Measurements from ENCODE around the gene ANKLE2.
"Not testable (repeated sequence)": the region's sequence is repeated elsewhere in the genome, so short reads cannot be mapped to it uniquely, and the experiment has no call there.

Gene ANKLE2

GRCh38 chr12:132779781-132780353 lies 18.2 kb upstream of the ANKLE2 start:
- no peak for TF ChIP-seq CTCF (conservative IDR thresholded peaks at IDR 0.05; ENCODE audit: low read depth, low read length)
- no peak for DNase-seq (ENCODE audit: low read depth)
- no peak overlapping the region for H3K4me3 ChIP-seq (ENCODE audit: low read depth, low read length)

- no peak for TF ChIP-seq CTCF (conservative IDR thresholded peaks at IDR 0.05; ENCODE audit: low read depth, low read length)
- no peak overlapping the region for H3K4me3 ChIP-seq (ENCODE audit: low read depth, low read length)
- DNase-seq (ENCODE audit: low read depth): no peak
Measured at GRCh38 chr12:132777614-132778013, 16.0 kb upstream of the ANKLE2 start.

GRCh38 chr12:132776816-132777568 lies 15.4 kb upstream of the ANKLE2 start:
- TF ChIP-seq CTCF (conservative IDR thresholded peaks at IDR 0.05; ENCODE audit: low read depth, low read length): no peak
- DNase-seq (ENCODE audit: low read depth): peak; percentile 92
- no peak overlapping the region for H3K4me3 ChIP-seq (ENCODE audit: low read depth, low read length)

GRCh38 chr12:132776230-132776625 lies 14.6 kb upstream of the ANKLE2 start:
- H3K4me3 ChIP-seq (ENCODE audit: low read depth, low read length); DNase-seq (ENCODE audit: low read depth): not testable (repeated sequence)

DNA sequence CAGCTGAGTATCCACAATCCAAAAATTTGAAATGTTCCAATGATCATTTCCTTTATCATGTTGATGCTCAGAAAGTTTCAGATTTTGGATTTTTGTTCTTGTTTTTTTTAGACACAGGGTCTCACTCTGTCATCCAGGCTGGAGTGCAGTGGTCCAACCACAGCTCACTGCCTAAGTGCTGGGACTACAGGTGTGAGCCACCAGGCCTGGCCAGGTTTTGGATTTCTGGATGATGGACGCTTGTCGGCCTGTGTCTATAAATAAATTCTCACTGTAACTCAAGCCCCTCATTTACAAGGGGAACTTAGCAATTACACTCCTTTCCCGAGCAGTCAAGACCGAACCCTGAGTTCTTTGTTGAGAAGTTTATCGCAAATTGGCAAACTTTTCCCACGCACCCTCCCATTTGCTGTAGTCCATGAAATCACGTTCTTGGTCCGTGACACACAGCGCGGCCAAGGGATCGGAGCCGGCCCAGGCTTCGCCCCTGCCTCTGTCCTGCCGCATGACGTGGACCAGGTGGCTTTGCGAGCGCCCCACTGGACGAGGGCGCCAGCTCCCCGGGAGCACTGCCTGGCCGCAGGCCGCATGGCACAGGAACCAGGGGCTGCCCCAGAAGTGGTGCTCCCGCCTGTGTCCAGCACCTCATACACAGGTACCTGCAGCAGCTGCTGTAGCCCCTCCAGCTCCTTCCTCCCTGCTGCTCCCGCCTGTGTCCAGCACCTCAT lies 14.0 kb upstream of the ANKLE2 start:
- TF ChIP-seq CTCF (conservative IDR thresholded peaks at IDR 0.05; ENCODE audit: low read depth, low read length): no peak
- DNase-seq (ENCODE audit: low read depth): no peak
- H3K4me3 ChIP-seq (ENCODE audit: low read depth, low read length): no peak overlapping the region

DNA sequence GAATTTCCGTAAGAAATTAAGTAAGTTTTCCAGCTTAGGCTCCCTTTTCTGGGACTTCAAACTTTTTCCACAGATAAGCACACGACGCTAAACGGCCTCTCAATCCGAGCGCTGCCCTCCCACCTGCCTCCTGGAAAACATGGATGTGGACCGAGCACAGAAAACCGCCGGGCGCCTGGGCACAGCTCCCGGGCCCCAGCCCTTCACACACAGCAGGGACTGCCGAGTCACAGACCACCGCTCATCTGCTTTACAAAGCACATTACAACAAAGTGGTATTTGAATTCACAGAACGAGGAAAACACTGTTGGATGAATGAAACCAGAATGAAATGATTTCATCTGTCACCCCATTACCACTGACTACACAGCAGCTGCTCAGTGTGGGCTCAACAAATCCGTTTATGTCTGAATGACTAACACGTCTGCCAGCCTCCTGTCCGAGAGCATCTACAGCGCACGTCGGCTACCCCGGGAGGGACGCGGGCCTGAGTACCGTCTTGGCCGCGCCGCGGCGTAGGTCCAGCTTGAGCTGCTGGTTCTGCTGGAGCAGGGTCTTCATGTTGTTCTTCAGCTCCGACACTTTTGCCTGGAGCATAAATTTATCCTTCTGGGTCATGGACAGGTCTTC lies 13.1 kb upstream of the ANKLE2 start:
- H3K4me3 ChIP-seq (ENCODE audit: low read depth, low read length): no peak overlapping the region
- DNase-seq (ENCODE audit: low read depth): no peak
- TF ChIP-seq CTCF (conservative IDR thresholded peaks at IDR 0.05; ENCODE audit: low read depth, low read length): no peak

DNA sequence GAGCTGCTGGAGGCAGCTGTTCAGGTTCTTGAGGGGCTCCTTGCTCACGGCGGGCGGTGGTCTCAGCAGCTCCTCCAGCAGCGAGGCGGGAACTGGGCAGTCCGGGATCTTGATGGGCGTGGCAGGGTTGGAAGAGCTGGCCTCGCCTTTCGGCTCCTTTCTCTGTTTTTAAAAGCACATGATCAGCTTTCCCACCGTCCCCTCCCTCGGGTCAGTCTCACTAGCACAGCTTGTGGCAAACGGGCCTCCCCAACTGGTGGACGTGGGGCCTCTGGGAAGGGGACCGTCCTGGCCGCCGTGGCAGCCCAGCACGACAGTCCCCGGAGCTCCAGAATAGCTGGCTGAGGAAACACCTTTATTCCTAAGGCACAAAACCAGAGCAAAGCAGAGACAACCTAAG lies 12.5 kb upstream of the ANKLE2 start:
- H3K4me3 ChIP-seq (ENCODE audit: low read depth, low read length): no peak overlapping the region
- no peak for DNase-seq (ENCODE audit: low read depth)
- no peak for TF ChIP-seq CTCF (conservative IDR thresholded peaks at IDR 0.05; ENCODE audit: low read depth, low read length)
